NCI-H2171 (cell line): ENCODE measurements around the gene VSNL1.

Experiments used
- DNase-seq: peaks from one replicate; lab custom pipeline; 2025; lab: John Stamatoyannopoulos, UW

Gene VSNL1

GRCh38 chr2:17540093-17540812 lies at the start of gene VSNL1:
Gene VSNL1 (plus strand): TSS chr2:17540696. CDS start chr2:17592075, 51,379 bp downstream.
- DNase-seq: peak; percentile 45

GRCh38 chr2:17495590-17495989 lies 44.9 kb upstream of the VSNL1 start:
- DNase-seq: no peak

- no peak for DNase-seq
Observed at GRCh38 chr2:17497718-17498117, 42.8 kb upstream of the VSNL1 start.

DNA sequence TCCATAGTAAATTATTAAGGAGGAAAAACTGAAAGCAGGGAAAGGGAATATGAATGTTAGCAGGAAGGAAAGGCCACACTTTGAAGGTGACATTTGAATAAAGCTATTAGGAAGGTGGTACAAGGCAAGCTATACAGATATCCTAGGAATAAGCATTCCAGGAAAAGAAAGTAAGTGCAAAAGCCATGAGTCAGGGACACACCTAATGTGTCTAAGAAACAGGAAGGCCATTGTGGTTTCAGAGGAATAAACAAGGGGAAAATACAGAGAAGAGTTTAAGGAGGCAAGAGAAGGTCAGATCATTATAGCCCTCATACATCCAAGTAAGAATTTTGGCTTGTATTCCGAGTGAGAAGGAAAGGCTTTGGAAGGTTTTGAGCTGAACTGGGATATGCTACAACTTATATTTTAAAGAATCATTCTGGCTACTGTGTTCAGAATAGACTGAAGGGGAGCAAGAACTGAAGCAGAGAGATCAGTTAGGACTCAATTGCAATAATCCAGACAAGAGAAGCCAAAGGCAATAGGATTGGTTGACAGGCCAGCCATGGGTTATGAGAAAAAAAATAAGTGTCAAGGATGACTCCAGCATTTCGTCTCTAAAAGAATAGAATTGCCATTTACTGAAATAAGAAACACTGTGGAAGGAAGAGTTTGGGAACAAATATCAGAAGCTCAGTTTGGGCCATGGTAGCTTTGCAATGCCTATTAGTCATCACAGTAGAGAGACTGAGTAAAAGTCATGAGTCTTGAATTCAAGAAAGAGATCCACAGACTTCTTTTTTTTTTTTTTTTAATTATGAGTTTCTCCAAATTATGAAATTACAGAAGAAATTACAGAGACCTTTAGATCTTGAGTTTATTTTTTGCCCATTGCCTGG lies 33.5 kb upstream of the VSNL1 start:
- no peak for DNase-seq

DNA sequence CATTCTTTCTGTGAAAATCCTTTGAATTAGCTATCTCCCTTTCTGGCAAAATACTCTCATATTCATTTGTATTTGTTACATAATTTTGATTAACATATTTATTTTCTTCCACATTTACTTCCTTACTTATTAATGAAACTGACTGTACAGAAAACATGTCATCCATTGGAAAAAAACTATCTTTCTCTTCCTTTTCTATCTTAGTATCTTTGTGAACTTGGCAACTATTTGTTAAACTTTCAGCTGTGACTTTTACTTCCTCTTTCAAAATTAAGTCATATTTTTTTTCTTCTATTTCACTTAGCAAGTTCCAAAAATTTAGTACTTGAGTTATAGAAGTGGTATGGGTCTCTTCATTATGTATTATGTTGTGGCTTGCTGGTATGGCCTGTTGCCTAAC lies 24.8 kb upstream of the VSNL1 start:
- no peak for DNase-seq

GRCh38 chr2:17517481-17518211 lies 22.9 kb upstream of the VSNL1 start:
- DNase-seq: no peak

- DNase-seq: no peak
Observed at GRCh38 chr2:17518212-17519154, 22.0 kb upstream of the VSNL1 start, which contains the start of gene RAD51AP2. Gene RAD51AP2 (minus strand): TSS chr2:17518440. CDS start chr2:17518415, 25 bp downstream.

DNA sequence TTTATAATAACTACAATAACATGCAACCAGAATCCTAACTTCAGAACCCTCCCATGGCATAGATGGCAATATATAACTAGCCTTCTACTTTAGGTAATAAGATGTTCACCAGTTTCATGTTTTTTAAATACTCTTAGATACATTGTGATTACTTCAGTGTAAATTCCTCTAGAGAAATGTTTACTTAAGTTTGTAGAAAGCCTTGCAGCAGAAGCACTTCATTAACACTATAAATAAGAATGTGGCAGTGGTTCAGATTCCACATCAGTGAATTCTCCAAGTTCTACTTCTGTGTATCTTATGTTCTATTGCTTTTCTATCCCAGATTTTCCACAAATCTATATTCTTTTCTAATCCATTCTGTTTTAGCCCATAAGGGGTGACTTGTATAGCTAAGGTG lies 21.0 kb upstream of the VSNL1 start:
- no peak for DNase-seq

- no peak for DNase-seq
Observed at GRCh38 chr2:17520761-17521160, 19.7 kb upstream of the VSNL1 start.

GRCh38 chr2:17521621-17522020 lies 18.9 kb upstream of the VSNL1 start:
- DNase-seq: no peak

DNA sequence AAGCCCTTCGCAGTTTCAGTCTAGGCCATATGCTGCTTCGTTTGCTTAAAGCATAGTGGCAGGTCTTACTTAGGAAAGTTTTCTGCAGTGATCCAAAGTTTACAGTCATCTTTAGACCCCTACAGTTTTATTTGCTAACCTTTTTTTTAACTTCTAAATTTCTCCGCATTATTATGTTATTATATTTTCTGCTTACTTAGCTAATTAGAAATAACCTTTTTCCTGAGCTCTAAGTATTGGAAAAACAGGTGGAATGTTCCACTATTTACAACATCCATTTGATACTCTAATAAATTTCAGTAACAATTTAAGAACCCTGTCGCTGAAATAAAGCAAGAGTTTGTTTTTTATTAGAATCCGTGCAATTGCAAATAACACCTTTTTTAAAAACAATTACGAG lies 18.2 kb upstream of the VSNL1 start:
- no peak for DNase-seq

- DNase-seq: no peak
Observed at GRCh38 chr2:17529771-17530170, 10.7 kb upstream of the VSNL1 start.

DNA sequence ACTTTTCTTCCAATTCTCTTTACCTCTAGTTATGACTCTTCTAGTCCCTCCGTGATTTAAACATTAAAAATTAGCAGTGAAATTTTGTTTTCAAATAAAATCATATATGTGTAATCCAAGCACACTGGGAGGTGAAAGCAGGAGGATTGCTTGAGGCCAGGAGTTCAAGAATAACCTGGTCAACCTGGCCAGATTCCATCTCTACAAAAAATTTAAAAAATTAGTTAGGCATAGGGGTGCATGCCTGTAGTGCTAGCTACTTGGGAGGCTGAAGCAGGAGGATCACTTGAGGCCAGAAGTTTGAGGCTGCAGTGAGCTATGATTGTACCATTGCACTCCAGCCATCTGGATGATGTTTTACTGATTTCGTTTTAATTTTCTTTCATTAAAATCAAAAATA lies 7.0 kb upstream of the VSNL1 start:
- no peak for DNase-seq

DNA sequence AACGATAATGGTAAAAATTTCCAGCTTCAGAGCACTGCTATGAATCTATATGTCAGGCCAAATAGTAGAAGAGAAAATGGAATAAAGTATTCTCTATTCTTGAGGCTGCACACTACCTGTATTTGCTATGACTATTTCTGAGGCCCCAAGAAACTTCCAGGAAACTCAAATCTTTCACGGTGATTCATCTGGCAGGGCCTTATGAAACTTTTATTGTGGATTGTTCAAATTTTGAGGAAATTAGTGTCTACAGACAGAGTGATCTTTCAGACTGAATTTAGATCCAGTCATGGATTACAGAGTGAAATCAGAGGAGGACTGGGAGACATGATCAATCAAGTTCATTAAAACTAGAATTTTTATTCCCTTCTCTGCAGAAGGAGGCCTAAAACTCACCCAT lies 4.1 kb upstream of the VSNL1 start:
- DNase-seq: no peak

- no peak for DNase-seq
Observed at GRCh38 chr2:17538022-17538843, 2.3 kb upstream of the VSNL1 start.

- peak; percentile 9 for DNase-seq
Observed at GRCh38 chr2:17538844-17539554, 1.5 kb upstream of the VSNL1 start.

DNA sequence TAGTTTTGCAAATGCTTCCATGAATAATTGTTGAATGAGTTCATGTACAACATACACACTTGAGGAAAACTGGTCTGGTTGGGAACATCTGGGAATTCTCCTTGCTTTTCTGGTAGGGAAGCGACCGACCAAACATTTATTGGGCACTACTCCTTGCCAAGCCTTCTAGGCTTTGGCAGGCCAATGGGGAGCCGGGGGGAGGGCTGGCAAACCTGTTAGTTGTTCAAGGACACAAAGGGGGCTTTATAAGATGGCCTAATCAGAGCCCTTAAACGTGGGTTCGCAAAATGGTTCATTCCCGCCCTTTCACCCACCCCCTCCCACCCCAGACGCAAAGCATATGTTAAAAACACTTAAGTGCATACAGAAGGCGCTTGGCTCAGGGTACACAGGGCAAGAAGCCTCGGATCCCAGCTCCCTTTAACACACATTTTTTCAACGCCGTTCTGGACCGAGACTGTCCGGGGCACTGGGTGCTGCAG lies 844 bp upstream of the VSNL1 start:
- DNase-seq: no peak

- DNase-seq: no peak
Observed at GRCh38 chr2:17540813-17541530, 476 bp downstream of the VSNL1 start.

DNA sequence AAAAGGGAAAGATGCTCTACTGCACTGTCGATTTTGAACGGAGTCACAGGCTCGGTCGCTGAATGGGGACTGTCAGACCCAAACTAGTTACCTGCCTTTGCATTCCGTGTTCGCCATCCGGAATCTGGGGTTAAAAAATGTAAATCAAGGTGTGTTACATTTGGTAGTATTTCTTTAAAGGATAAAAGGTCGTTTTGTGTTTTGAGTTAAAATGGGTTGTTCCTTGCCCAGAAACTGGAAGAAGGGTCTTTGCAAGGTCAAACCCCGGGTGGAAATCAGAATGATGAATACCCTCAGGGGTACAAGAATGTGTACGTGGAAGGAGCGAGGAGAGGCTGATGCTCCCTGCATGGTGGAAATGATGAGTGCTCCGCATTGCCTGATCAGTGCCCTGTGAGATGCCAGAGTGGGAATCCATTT lies 1.0 kb downstream of the VSNL1 start:
- no peak for DNase-seq
